GM19193 (cell line): ENCODE results near the gene PRLR.

Experiments used
- POLR2A ChIP-seq: IDR thresholded peaks from 4 replicates; pipeline ENCODE4 v1.6.1; 2011; ENCODE audit not compliant: insufficient read depth, insufficient read length; ENCODE audit errors: extremely low read depth

The PRLR gene

DNA sequence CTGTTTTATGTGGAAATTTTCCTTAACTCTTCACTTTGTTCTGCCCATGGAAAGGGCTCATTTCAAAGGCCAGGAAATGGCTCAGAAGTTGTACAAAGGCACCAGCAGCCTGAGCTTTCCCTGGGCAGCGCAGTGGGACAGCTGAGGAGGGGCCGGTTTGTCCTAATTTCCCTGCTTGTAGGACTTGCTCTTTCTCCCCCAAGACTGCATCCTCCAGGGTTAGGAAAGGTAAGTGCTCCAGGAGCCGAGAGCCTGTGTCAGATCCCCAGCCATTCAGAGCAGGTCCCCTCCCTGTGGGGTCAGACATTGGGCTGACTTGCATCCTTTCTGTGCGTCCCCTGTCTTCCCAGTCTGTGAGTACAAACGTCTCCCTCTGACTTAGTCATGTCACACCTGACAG is 226.1 kb downstream of the PRLR start:
- no peak for TF ChIP-seq POLR2A

DNA sequence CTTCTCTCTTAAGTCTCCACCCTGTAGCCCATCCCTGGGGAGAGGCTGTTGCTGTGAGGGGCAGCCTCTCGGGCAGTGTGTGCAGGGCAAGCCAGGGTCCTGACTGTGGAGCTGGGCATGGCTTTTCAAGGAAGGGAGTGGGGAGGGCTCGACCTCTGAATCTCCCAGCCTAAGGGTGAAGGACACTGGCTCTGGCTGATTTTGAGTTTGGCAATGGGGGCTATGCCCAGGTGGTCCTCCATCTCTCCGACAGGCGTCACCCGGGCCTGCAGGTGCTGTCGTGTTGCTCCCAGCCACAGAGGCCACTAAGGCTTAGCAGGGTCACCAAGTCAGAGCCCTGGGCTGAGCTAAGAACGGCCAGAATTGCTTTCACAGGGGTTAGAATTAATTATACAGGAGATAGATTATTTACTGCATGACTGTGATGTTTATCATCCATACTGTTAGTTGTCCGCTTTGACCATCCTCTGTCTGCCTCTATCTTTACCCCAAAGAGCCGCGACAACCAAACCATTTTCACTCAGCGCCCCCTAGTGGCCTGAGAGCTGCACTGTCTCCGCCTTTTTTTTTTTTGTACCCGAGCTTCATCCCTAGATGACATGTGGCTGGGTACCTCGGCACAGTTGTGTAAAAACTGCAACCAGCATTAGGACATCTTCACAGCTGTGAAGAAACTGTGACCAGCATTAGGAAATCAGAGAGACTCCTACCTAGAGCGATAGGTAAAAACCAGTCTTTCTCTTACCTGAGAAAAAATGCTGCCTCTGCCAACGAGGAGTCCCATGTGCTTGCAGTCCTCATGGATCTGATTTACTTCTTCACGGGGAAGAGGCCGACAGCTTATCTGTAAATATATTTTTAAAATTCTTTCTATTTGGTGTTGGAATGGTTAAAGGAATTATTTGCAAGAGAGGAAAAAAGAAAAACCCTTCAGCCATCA is 227.0 kb downstream of the PRLR start:
- TF ChIP-seq POLR2A, result no peak

DNA sequence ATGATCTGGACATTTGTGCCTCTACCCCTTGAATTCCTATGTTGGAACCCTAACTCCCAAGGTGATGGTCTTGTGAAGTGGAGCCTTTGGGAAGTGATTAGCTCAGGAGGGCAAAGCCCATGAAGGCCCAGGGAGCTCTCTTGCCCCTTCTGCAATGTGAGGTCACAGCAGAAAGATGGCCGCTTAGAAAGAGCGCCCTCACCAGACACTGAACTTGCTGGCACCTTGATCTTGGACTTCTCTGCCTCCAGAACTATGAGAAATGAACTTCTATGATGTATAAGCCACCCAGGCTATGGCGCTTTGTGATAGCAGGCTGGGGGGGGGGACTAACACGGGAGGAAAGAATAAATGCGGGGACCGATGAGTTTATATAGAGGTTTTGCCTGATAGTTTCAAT is 227.8 kb downstream of the PRLR start:
- TF ChIP-seq POLR2A, result no peak

DNA sequence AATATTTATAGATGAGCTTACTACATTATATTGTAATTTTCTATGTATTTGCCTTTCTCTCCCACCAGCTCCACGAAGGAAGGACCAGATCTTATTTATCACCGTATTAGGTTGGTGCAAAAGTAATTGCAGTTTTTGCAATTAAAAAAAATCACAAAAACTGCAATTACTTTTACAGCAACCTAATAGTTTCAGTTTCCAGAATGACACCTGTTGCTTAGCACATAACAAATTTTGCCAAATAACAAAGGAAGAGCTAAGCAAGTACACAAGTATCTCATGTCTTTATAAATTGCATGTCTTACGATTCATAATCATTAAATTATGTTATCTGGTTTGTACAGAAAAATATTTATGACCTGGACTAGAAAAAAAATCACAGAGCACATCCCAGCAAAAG is 228.4 kb downstream of the PRLR start:
- TF ChIP-seq POLR2A, result no peak
